Adipose tissue (tissue), 3 donors: ENCODE results near the gene MID2. TPM values are rescaled to one million over a fixed set of nuclear protein-coding genes. Genes with fewer than 3 reads are reported as not detected.
"Not testable (repeated sequence)": the region's sequence is repeated elsewhere in the genome, so short reads cannot be mapped to it uniquely, and the experiment has no call there.

Experiments
- H3K27ac ChIP-seq: one replicate; pipeline ENCODE4 v1.5.1; 2013; ENCODE audit warnings: low read depth, low read length
- WGBS, 3 donors: extraction: QIAGEN DNeasy Blood & Tissue Kit; methylation state at CpG; one replicate each; pipeline ENCODE4 v1.1.7; 2013; 5-methylcytosine and 5-hydroxymethylcytosine counted together
- polyA plus RNA-seq, 3 donors: library from polyadenylated mRNA; stranded (reverse); fragments of 200-250 nt; gene quantifications; one replicate each; pipeline ENCODE4 v1.2.3, GENCODE V29; 2013
- donor health status: healthy with polysubstance abuse.
- donor health status: Bipolar disorder and iron deficiency.
- donor health status: healthy.

The MID2 gene
- polyA plus RNA-seq, 3 donors, result 3.9 to 11.3 (median 6.5) TPM

GRCh38 chrX:107834275-107835201 lies 8.9 kb downstream of the MID2 start:
- 67 to 96% (median 76%) methylated on average over 3 of the region's 3 CpGs for WGBS, 3 donors
- no peak overlapping the region for H3K27ac ChIP-seq

- WGBS, 3 donors, result 56 to 85% (median 78%) methylated on average over 2 of the region's 2 CpGs
- no peak overlapping the region for H3K27ac ChIP-seq
These were observed 11.3 kb downstream of the MID2 start for GRCh38 chrX:107836958-107837357.

DNA sequence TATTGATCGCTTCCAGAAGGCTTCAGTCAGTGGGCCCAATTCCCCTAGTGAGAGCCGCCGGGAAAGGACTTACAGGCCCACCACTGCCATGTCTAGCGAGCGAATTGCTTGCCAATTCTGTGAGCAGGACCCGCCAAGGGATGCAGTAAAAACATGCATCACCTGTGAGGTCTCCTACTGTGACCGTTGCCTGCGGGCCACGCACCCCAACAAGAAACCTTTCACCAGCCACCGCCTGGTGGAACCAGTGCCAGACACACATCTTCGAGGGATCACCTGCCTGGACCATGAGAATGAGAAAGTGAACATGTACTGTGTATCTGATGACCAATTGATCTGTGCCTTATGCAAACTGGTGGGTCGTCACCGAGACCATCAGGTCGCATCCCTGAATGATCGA lies 15.3 kb downstream of the MID2 start:
- 86 to 97% (median 95%) methylated on average over 10 to 15 of the region's 15 CpGs for WGBS, 3 donors

GRCh38 chrX:107842715-107843400 lies 17.2 kb downstream of the MID2 start:
- 40 to 68% (median 67%) methylated on average over 6 of the region's 6 CpGs for WGBS, 3 donors
- H3K27ac ChIP-seq, result no peak overlapping the region

More for the DNA sequence above, 15.3 kb downstream of the MID2 start:
- no peak overlapping the region for H3K27ac ChIP-seq

- H3K27ac ChIP-seq, result no peak overlapping the region
- 14 to 47% (median 40%) methylated on average over 1 of the region's 1 CpG for WGBS, 3 donors
These were observed 20.0 kb downstream of the MID2 start for GRCh38 chrX:107845625-107846024.

DNA sequence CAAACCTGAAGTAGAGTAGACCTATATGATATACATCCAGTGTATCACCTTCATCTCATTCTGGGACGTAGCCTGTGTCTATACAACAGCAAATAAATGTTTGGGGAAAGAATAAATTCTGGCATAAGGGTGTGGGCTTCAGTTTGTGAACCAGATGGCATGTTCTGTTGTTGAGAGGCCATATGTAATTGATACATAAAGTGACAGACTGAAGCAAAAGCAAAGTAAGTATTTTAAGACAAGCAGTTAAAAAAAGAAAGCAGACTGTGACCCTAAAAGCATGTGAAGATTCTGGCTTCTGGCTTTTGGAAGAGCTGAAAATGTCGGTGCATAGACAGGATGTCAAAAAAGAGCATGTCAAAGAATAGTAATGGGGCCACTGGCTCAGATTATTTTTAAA lies 22.9 kb downstream of the MID2 start:
- 48 to 92% (median 88%) methylated on average over 2 of the region's 2 CpGs for WGBS, 3 donors
- H3K27ac ChIP-seq, result no peak overlapping the region

DNA sequence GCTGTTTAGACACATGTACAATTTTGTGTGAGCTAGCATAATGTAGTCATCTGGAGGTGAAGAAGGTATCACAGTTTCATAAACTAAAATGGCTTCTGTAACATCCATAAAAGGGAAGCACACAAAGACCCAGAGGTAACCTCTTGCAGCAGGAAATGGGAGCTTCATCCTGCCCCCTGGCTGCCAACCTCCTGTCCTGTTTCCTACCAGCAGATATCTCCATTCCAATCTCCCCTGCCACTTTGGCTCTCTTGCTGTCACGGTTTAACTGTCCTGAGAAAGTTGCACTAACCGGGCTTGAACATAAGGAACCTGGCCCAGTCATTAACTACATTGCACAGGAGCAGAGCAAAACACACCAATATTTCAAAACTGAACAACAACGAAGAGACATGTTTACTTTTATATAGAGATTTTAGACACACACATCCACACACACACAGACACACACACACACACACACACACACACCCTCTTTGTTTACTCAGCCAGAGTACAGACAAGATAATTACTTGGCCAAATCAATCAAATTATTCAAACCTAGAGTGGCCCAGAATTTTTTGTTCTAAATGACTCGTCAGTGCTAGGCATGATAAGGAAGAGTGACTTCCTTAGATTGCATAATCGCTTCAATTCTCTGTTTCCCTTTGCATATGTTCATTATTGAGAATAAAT lies 24.2 kb downstream of the MID2 start:
- 31 to 58% (median 47%) methylated on average over 5 of the region's 5 CpGs for WGBS, 3 donors
- H3K27ac ChIP-seq, result no peak overlapping the region

GRCh38 chrX:107850422-107850765 lies 24.7 kb downstream of the MID2 start:
- WGBS, 3 donors, result 52 to 85% (median 67%) methylated on average over 2 of the region's 2 CpGs
- no peak overlapping the region for H3K27ac ChIP-seq

GRCh38 chrX:107851215-107851614 lies 25.5 kb downstream of the MID2 start:
- H3K27ac ChIP-seq, result no peak overlapping the region
- 60 to 76% (median 71%) methylated on average over 2 of the region's 2 CpGs for WGBS, 3 donors

DNA sequence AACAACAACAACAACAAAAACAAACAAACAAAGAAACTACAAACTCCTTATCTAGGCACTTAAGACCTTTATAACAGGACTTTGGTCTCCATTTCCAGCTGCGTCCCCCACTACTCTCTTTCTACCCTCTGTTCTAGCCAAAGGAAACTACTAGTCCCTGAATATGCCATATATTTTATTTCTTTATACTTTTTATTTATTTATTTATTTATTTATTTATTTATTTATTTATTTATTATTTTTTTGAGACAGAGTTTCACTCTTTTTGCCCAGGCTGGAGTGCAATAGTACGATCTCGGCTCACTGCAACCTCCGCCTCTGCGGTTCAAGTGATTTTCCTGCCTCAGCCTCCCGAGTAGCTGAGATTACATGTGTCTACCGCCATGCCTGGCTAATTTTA lies 26.0 kb downstream of the MID2 start:
- 88 to 97% (median 96%) methylated on average over 7 of the region's 7 CpGs for WGBS, 3 donors
- not testable (repeated sequence) for H3K27ac ChIP-seq

- H3K27ac ChIP-seq, result no peak overlapping the region
These were observed 30.6 kb downstream of the MID2 start for GRCh38 chrX:107856289-107856688.

- WGBS, 3 donors, result 72 to 94% (median 94%) methylated on average over 5 of the region's 5 CpGs
- H3K27ac ChIP-seq, result not testable (repeated sequence)
These were observed 31.4 kb downstream of the MID2 start for GRCh38 chrX:107857041-107857440.

- 84 to 95% (median 87%) methylated on average over 5 of the region's 5 CpGs for WGBS, 3 donors
- H3K27ac ChIP-seq, result no peak overlapping the region
These were observed 32.2 kb downstream of the MID2 start for GRCh38 chrX:107857837-107858236.

- 77 to 98% (median 97%) methylated on average over 4 of the region's 4 CpGs for WGBS, 3 donors
- no peak overlapping the region for H3K27ac ChIP-seq
These were observed 35.4 kb downstream of the MID2 start for GRCh38 chrX:107861056-107861455.

GRCh38 chrX:107871136-107871535 lies 45.5 kb downstream of the MID2 start:
- 73 to 94% (median 90%) methylated on average over 6 of the region's 6 CpGs for WGBS, 3 donors
- no peak overlapping the region for H3K27ac ChIP-seq

GRCh38 chrX:107878106-107878505 lies 52.4 kb downstream of the MID2 start:
- H3K27ac ChIP-seq, result no peak overlapping the region
- 50 to 80% (median 70%) methylated on average over 3 to 5 of the region's 5 CpGs for WGBS, 3 donors

DNA sequence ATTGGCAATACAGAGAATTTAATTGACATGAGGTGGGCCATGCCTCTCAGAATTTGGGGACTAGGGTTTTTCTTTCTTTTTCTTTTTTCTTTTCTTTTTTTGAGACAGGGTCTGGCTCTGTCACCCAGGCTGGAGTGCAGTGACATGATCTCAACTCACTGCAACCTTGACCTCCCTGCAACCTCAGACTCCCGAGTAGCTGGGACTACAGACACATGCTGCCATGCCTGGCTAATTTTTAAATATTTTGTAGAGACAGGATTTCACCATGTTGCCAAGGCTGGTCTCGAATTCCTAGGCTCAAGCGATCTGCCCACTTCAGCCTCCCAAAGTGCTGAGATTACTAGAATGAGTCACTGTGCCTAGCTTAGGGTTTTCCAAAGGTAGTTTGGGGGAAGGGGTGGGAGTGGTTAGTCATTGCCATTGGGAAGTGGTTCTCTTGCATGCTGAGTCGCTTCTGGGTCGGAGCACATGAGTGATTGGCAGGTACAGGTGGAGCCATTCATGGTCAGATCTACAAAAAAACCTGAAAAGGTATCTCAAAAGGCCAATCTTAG lies 54.5 kb downstream of the MID2 start:
- no peak overlapping the region for H3K27ac ChIP-seq
- 74 to 91% (median 85%) methylated on average over 5 of the region's 5 CpGs for WGBS, 3 donors

GRCh38 chrX:107894038-107894437 lies 68.4 kb downstream of the MID2 start:
- 16 to 32% (median 25%) methylated on average over 4 of the region's 4 CpGs for WGBS, 3 donors
- no peak overlapping the region for H3K27ac ChIP-seq

DNA sequence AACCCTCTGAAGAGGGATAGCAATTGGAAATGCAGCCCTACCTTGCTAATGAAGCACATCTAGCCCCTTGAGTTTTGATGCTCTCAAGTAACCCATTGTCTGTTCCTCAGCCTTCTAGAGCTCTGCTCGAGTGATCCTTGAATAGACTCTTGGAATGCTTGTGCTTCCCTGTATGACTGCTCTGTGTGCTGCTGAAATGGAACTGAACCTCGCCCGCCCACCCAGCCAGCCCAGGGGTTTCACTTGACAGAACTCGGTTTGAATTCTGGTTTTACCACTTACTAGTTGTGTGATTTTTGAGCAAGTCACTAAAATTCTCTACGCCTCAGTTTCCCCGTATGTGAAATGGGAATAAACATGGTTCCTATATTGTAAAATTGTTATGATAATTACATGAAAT lies 77.1 kb downstream of the MID2 start:
- no peak overlapping the region for H3K27ac ChIP-seq
- 75 to 94% (median 89%) methylated on average over 6 of the region's 6 CpGs for WGBS, 3 donors
